Hepatocyte (in vitro differentiated cells): ENCODE data around the gene RFX4.

Experiments used
- CTCF ChIP-seq: fragments of 200-600 bp; sonication (generic); IDR thresholded peaks from 2 replicates; pipeline ENCODE4 v1.5.1; 2016; ENCODE audit warnings: antibody characterized with exemption, mild to moderate bottlenecking; ENCODE audit not compliant: poor library complexity
- EZH2 ChIP-seq: fragments of 200-600 bp; sonication (generic); IDR thresholded peaks from 2 replicates; pipeline ENCODE4 v1.6.1; 2016; ENCODE audit warnings: antibody characterized with exemption, mild to moderate bottlenecking, borderline replicate concordance

DNA sequence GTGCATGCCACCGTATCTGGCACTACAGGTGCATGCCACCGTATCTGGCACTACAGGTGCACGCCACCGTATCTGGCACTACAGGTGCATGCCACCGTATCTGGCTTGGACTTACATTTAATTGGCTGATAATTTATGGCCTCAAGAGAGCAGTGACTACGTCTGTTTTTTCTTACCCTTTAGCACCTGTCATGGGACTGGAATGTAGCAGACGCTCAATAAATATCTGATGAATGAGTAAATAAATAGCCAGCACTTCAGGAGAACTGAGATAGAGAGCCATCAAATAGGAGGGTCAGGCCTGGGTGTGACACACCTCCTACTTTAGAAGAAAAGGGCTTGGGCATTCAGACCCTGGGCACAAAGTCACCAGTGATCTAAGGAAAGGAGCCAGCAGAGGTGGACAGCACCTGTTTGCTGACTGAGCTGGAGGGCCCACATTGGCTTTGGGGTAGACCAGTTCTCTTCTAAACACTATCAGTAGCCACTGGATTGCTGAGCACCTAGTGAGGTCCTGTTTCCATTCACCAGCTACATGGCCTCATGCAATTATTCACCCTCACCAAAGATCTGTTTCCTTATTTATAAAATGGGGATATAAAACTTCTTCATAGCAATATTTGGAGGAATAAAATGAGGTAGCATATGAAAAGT is 50.1 kb downstream of the RFX4 start:
- TF ChIP-seq CTCF (no peak), EZH2 (no peak)
